ENCODE data around the gene C4B. TPM values are rescaled to one million over a fixed set of nuclear protein-coding genes. Genes with fewer than 3 reads are reported as not detected.

The C4B gene
- total RNA-seq, 4 donors from 2014 or later, result 266 to 420 (median 299) TPM

GRCh38 chr6:32074996-32075532 is 60.5 kb downstream of the C4B start:
- H3K4me3 ChIP-seq, result no peak overlapping the region
- peaks cover 0 to 49% (median 0%) of the 10 kb centered on the region in 3 donors for H3K36me3 ChIP-seq
- DNase-seq (ENCODE audit: low spot score in 2 of 2), result no peak
- H3K27me3 ChIP-seq, result no peaks in the 10 kb centered on the region
- H3K9me3 ChIP-seq, result no peaks in the 10 kb centered on the region
- peaks cover 0 to 54% (median 11%) of the 10 kb centered on the region in 4 donors for H3K4me1 ChIP-seq
- 87% methylated on average over 8 of the region's 8 CpGs for WGBS, 2 donors
- TF ChIP-seq CTCF (IDR thresholded peaks at IDR 0.05) (no peak), POLR2A (IDR thresholded peaks at IDR 0.05) (no peak), EP300 (IDR thresholded peaks at IDR 0.05) (no peak)
- peak overlapping the region in 2 of 4 donors; percentile 42 to 77 for H3K27ac ChIP-seq

GRCh38 chr6:32075781-32076180 is 61.2 kb downstream of the C4B start:
- Histone ChIP-seq H3K4me1 (peaks cover 0 to 57% (median 16%) of the 10 kb centered on the region in 4 donors), H3K9me3 (no peaks in the 10 kb centered on the region), H3K4me3 (no peak overlapping the region), H3K27me3 (no peaks in the 10 kb centered on the region), H3K27ac (peak overlapping the region in 1 of 4 donors; percentile 77), H3K36me3 (peaks cover 0 to 46% (median 0%) of the 10 kb centered on the region in 3 donors)
- no peak for DNase-seq (ENCODE audit: low spot score in 2 of 2)
- WGBS, 2 donors, result 63 to 66% methylated on average over 3 of the region's 3 CpGs
- TF ChIP-seq POLR2A (IDR thresholded peaks at IDR 0.05) (no peak), CTCF (IDR thresholded peaks at IDR 0.05) (no peak), EP300 (IDR thresholded peaks at IDR 0.05) (no peak)

GRCh38 chr6:32076321-32076809 is 61.8 kb downstream of the C4B start:
- H3K4me3 ChIP-seq, result no peak overlapping the region
- peak overlapping the region; percentile 36 to 84 (median 68) for H3K27ac ChIP-seq
- TF ChIP-seq CTCF (IDR thresholded peaks at IDR 0.05) (no peak), EP300 (IDR thresholded peaks at IDR 0.05) (peak in 1 of 2 donors; percentile 84)
- peaks cover 0 to 58% (median 22%) of the 10 kb centered on the region in 4 donors for H3K4me1 ChIP-seq
- peaks cover 0 to 43% (median 0%) of the 10 kb centered on the region in 3 donors for H3K36me3 ChIP-seq
- H3K9me3 ChIP-seq, result no peaks in the 10 kb centered on the region
- no peaks in the 10 kb centered on the region for H3K27me3 ChIP-seq
- 55 to 64% methylated on average over 12 of the region's 12 CpGs for WGBS, 2 donors
- DNase-seq (ENCODE audit: low spot score in 2 of 2), result peak; percentile 65 to 83

GRCh38 chr6:32079566-32080290 is 65.1 kb downstream of the C4B start:
- TF ChIP-seq POLR2A (IDR thresholded peaks at IDR 0.05) (no peak), EP300 (IDR thresholded peaks at IDR 0.05) (peak in 1 of 2 donors; percentile 22)
- 39 to 47% methylated on average over 7 of the region's 7 CpGs for WGBS, 2 donors
- no peak overlapping the region for H3K4me3 ChIP-seq
- DNase-seq (ENCODE audit: low spot score in 2 of 2), result no peak
- H3K4me1 ChIP-seq, result peaks cover 0 to 74% (median 30%) of the 10 kb centered on the region in 4 donors
- no peaks in the 10 kb centered on the region for H3K9me3 ChIP-seq
- no peaks in the 10 kb centered on the region for H3K27me3 ChIP-seq
- peak overlapping the region; percentile 29 to 89 (median 78) for H3K27ac ChIP-seq
- peaks cover 0 to 28% (median 0%) of the 10 kb centered on the region in 3 donors for H3K36me3 ChIP-seq

- Histone ChIP-seq H3K4me3 (no peak overlapping the region), H3K27me3 (no peaks in the 10 kb centered on the region), H3K9me3 (no peaks in the 10 kb centered on the region), H3K27ac (peak overlapping the region; percentile 53 to 89 (median 78)), H3K36me3 (peaks cover 0 to 34% (median 0%) of the 10 kb centered on the region in 3 donors), H3K4me1 (peaks cover 0 to 80% (median 30%) of the 10 kb centered on the region in 4 donors)
- 21 to 29% methylated on average over 16 to 18 of the region's 22 CpGs for WGBS, 2 donors
- DNase-seq (ENCODE audit: low spot score in 2 of 2), result peak; percentile 57 to 65
- TF ChIP-seq EP300 (IDR thresholded peaks at IDR 0.05) (no peak), CTCF (IDR thresholded peaks at IDR 0.05) (no peak), POLR2A (IDR thresholded peaks at IDR 0.05) (no peak)
Observed at GRCh38 chr6:32081168-32081990, 66.8 kb downstream of the C4B start.
